HG02642 (cell line): ENCODE measurements around the gene TNNT3.

Experiments
- ATAC-seq: cut with Tn5 transposase; IDR thresholded peaks from one replicate; pipeline ENCODE4 v1.9.1; 2021; ENCODE audit warnings: mild to moderate bottlenecking; ENCODE audit not compliant: unreplicated experiment, poor library complexity

TNNT3 gene

GRCh38 chr11:1920128-1920908 lies 815 bp downstream of the TNNT3 start:
- no peak for ATAC-seq

DNA sequence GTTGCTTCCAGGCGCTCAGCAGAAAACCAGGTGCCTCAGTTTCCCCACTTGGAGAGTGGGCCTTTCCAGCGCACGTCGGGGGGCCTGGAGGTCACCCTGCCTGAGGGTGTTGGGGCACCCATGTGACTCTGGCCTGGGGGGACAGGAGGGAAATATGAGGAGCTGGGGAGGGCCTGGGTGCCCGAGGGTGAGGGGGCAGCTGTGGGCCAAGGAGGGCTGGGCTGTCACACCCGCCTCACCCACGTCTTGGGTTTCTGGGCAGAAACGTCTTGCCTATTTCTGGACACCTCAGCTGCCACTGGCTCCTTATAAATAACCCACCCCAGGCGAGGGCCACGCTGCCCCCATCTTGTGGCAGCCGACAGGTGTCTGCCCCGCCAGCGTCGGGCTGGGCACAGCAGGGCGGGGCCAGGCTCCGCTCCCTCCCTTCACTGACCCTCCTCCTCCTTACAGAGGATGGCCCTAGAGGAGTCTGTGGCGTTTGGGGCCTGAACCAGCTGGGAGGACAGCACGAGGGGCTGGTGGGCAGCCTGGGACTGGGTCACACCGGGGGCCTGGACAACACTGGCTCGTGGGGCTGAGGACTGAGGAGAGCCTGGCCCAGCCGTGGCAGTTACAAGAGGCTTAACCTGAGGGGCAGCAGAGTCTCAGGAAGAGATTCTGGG lies 1.5 kb downstream of the TNNT3 start:
- no peak for ATAC-seq

DNA sequence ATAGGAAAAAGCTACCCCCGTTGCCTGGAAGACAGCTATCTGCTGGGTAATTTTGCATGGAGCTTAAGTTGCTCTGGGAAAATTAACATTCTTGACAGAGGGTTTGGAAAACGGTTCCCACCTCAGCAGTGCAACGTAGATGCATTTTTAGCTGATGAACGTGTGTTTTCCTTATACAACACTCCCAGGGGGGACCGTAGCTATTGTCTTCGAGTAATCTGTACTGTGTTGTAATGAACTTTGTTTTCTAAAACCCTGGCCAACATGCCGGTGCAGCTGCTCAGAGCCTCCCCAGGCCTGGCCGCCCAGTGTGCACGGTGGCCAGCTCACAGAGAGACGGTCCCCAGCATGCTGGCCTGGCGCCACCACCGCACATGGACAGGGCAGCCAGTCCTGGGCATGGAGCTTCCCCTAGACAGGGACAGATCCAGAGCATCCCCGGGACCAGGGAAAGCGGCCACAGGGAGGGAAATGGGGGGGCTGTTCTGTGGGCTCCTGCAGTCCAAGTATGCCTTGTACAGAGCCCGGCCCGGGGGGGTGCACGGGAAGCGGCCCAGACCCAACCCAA lies 2.2 kb downstream of the TNNT3 start:
- no peak for ATAC-seq

- ATAC-seq: no peak
Measured at GRCh38 chr11:1922481-1923081, 3.1 kb downstream of the TNNT3 start.

- ATAC-seq: no peak
Measured at GRCh38 chr11:1923201-1923956, 3.9 kb downstream of the TNNT3 start.

GRCh38 chr11:1924181-1924580 lies 4.7 kb downstream of the TNNT3 start:
- no peak for ATAC-seq

- no peak for ATAC-seq
Measured at GRCh38 chr11:1924646-1925372, 5.3 kb downstream of the TNNT3 start.

DNA sequence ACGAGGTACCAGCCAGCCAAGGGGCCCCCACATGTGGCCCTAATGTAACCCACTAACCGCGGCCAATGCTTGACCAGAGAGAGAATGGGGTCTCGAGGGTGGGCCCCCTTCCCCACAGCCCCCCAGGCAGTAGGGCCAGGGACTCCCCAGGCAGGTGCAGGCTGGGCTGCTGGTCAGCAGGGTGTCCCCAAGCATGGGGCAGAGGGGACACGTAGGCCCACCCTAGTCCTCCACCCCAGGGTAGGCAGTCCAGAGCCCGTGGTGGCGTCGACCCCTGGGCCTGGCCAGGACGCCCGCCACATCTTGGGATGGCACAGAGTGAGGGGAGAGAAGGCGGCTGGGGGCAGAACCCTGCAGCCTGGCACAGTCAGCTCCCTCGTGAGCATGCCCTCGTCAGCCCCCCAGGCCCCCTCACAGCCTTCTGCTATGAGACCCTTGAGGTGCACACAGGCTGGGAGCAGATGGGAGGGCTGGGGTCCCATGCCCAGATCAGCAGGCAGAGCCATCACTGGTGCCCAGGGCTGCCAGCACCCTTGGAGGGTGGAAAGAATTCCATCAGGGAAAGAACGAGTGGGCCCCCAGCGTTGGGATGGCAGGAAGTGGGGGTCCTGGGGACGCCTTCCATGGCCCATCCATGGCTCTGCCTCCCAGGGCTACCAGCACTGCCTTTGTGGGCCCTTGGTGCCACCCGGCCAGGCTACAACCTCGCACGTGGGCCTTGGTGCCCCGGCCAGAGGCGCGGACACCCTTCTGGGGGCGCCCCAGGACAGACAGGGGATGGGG lies 6.1 kb downstream of the TNNT3 start:
- ATAC-seq: no peak

DNA sequence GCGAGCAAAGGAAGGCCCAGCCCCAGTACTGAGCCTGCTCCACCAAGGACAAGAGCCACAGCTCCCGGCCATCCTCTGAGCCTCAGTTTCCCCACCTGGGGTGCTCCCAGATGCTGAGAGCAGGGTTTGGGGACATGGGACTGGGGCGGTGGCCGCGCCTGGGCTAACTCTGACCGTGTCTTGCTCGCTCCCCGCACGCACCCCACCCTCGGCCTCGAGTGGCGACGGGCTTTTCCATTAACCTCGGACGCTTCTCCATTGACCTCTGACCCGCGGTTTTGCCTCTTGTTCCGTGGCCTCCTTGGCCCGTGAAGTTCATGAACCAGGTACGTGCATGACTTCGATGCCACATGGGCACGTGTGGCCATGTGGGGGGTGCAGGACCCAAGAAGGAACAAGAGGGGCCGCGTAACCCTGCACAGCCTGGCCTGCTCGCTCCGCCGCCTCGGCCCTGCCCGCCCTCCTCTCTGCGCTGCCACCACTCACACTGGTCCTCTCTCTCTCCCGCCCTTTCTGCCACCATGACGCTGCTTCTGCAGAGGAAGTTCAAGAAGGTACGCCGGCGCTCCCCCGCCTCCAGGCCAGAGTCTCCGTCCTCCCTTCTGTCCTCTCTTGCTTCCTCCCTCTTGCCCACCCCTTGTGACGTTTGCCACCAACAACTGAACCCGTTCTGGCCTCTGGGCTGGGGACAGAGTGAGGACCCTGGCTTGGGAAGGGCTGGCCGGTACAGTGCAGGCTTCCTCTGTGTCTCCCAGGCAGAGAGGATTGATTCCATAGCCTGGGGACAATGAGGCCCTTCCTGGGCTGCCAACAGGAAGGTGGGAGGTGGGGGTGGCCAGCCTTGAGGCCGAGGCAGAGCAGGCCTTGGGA lies 6.9 kb downstream of the TNNT3 start:
- no peak for ATAC-seq

GRCh38 chr11:1927026-1927847 lies 7.7 kb downstream of the TNNT3 start:
- ATAC-seq: no peak

DNA sequence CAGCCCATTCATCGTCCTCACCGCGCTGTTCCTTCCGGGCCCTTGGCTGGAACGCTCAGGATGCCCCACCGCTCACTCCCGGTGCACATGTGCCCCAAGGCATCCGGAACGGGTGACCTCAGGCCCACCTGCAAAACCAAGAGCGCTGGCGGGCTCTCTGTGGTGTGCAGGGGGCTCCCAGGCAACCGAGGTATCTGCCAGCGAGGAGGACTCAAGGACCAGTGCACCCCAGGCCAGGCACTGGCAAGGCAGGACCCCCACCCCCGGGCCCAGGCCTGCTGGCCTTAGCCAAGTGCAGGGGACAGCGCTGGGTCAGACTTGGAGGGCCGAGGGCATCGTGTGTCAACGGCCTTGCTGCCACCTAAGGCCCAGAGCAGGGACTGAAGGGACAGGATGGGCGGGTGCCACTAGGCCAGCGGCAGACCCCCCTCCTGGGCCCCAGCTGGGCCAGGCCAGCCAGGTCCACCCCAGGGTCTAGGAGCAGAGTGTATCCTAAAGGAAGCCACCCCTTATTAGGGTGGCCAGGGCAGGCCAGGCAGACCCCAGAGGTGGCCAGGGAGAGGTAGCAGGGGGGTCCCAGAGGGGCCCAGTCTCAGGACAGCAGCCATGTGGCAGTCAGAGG lies 8.5 kb downstream of the TNNT3 start:
- no peak for ATAC-seq

- ATAC-seq: no peak
Measured at GRCh38 chr11:1928470-1928890, 9.0 kb downstream of the TNNT3 start.

DNA sequence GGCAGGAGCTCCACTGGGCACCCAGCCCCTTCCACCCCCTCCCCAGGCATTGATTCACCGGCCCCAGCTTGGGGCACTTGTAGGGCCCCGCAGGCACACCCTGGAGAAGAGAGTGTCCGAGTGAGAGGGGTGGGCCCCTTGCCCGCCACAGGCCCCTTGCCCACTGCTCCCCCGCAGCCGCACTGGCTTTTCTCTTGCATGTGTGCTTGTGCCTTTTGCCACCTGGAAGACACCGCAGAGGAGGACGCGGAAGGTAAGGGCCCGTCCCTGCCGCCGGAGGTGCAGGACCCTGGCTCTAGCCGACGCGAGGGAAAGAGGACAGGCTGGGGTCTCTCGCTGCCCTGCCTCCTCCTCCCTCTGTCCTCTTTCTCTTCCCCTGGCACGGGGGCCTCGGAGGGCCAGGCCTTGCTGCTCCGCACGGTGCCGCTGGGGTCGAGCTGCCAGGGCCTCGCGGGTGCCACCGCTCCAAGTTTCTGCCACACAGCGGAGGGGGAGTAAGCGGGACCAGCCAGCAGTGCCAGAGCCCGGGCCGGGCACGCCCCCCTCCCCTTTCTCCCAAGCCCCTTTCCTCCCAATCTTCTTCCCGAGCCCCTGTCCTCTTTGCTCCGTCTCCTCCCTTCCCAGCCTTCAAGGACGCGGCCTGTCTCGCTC lies 9.5 kb downstream of the TNNT3 start:
- ATAC-seq: no peak

DNA sequence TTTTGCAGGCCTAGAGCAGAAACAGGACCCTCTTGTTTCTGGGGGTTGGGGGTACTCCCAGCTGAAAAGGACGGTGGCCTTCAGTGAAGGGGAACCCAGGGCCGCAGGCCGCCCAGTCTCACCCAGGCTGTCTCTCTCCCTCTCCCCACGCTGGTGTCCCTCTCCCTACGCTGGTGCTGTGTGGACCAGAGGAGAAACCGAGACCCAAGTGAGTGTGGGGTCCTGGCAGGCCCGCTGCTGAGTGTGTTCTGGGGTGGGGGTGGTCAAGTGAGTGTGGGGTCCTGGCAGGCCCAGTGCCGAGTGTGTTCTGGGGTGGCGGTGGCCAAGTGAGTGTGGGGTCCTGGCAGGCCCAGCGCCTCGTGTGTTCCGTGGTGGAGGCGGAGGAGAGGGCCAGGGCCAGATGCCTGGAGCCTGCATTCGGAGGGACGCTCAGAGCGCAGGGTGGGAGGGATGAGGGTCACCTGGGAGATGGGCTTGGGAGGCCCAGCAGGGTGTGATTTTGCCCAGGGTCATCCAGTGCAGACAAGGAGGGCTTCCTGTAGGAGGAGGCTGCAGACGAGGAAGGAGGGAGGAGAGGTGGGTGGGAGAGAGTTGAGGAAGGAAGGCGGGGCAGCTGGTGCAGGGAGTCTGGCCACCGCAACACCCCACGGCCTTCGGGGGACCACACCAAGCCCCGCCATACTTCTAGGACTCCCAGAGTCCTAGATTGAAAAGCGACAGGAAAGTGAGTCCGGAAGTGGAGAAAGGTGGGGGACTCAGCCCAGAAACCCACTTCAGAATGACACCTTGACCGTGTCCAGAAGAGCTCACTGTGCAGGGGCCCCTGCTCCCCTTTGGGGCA lies 10.3 kb downstream of the TNNT3 start:
- ATAC-seq: no peak

DNA sequence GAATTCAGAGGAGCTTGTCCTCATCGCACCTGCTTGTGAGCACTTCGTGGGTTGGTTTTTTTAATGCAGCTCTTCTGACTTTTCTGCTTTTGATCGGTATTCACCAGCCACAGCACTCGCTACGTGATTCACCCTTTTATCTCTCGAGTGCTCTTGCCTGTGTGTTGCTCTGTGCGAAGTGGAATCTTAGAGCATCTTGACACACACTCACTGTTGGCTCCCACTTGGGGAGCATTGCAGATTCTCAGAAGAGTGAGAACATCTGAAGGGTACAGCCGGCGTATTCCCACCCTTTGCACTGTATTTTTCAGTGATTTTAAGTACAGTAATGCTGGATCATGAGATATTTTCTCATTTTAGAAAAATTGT lies 10.9 kb downstream of the TNNT3 start:
- ATAC-seq: no peak
